SK-N-MC (cell line): ENCODE results near the gene SGMS2.

Source experiments
- DNase-seq: peaks from one replicate; pipeline ENCODE4 v3.0.0-alpha.2; 2011; ENCODE audit warnings: low read depth, low spot score
- H3K27ac ChIP-seq: fragments of 200-600 bp; sonication (generic); 2 replicates; pipeline ENCODE4 v1.5.1; 2016; ENCODE audit warnings: mixed run types
- H3K36me3 ChIP-seq: fragments of 200-600 bp; sonication (generic); 2 replicates; pipeline ENCODE4 v1.6.1; 2017; ENCODE audit warnings: antibody characterized with exemption, low read length, mixed read lengths; ENCODE audit not compliant: insufficient read depth
- H3K4me3 ChIP-seq: fragments of 200-600 bp; sonication (generic); 2 replicates; pipeline ENCODE4 v1.5.1; 2016
- H3K9ac ChIP-seq: fragments of 200-600 bp; sonication (generic); 2 replicates; pipeline ENCODE4 v1.8.0; 2017; ENCODE audit warnings: mixed run types, mixed read lengths; ENCODE audit not compliant: insufficient read length
- H3K9me3 ChIP-seq: fragments of 200-600 bp; sonication (generic); 2 replicates; pipeline ENCODE4 v1.6.1; 2017; ENCODE audit warnings: low read depth, mild to moderate bottlenecking, antibody characterized with exemption, low read length, moderate library complexity, mixed read lengths
- EZH2 ChIP-seq: fragments of 200-600 bp; sonication (generic); IDR thresholded peaks from one replicate; pipeline ENCODE4 v1.6.1; 2017; ENCODE audit warnings: antibody characterized with exemption
- FOXP2 ChIP-seq: optimal IDR thresholded peaks from 2 replicates; pipeline ENCODE3; 2011; ENCODE audit warnings: mild to moderate bottlenecking, moderate library complexity; ENCODE audit not compliant: insufficient read depth; ENCODE audit errors: extremely low read length, control extremely low read depth
- POLR2AphosphoS5 ChIP-seq: IDR thresholded peaks from 2 replicates; pipeline ENCODE4 v1.6.1; 2012; ENCODE audit warnings: mild to moderate bottlenecking, low read depth, low read length, borderline replicate concordance

Gene SGMS2

GRCh38 chr4:107800706-107801105, 24.0 kb upstream of the SGMS2 start:
- no peak for TF ChIP-seq EZH2
- no peak for TF ChIP-seq FOXP2
- TF ChIP-seq POLR2AphosphoS5: no peak
- H3K9me3 ChIP-seq: no peaks in the 10 kb centered on the region
- no peak for DNase-seq
- H3K9ac ChIP-seq: no peak overlapping the region
- H3K36me3 ChIP-seq: no peaks in the 10 kb centered on the region
- no peak overlapping the region for H3K4me3 ChIP-seq
- no peak overlapping the region for H3K27ac ChIP-seq

GRCh38 chr4:107801766-107802211, 22.9 kb upstream of the SGMS2 start:
- Histone ChIP-seq H3K36me3 (no peaks in the 10 kb centered on the region), H3K27ac (no peak overlapping the region), H3K9ac (no peak overlapping the region), H3K9me3 (no peaks in the 10 kb centered on the region), H3K4me3 (no peak overlapping the region)
- no peak for DNase-seq
- no peak for TF ChIP-seq POLR2AphosphoS5
- no peak for TF ChIP-seq FOXP2
- no peak for TF ChIP-seq EZH2

- DNase-seq: no peak
- TF ChIP-seq FOXP2: no peak
- TF ChIP-seq POLR2AphosphoS5: no peak
- TF ChIP-seq EZH2: no peak
- H3K9me3 ChIP-seq: no peaks in the 10 kb centered on the region
Observed at GRCh38 chr4:107804956-107805355, 19.8 kb upstream of the SGMS2 start.

GRCh38 chr4:107806196-107806595, 18.5 kb upstream of the SGMS2 start:
- Histone ChIP-seq H3K9ac (no peak overlapping the region), H3K27ac (no peak overlapping the region), H3K9me3 (no peaks in the 10 kb centered on the region), H3K36me3 (no peaks in the 10 kb centered on the region), H3K4me3 (no peak overlapping the region)
- TF ChIP-seq EZH2 (no peak), FOXP2 (no peak), POLR2AphosphoS5 (no peak)
- DNase-seq: no peak

More at GRCh38 chr4:107804956-107805355, 19.8 kb upstream of the SGMS2 start:
- H3K36me3 ChIP-seq: no peaks in the 10 kb centered on the region
- H3K27ac ChIP-seq: no peak overlapping the region
- no peak overlapping the region for H3K4me3 ChIP-seq
- H3K9ac ChIP-seq: no peak overlapping the region

- no peaks in the 10 kb centered on the region for H3K36me3 ChIP-seq
- no peak overlapping the region for H3K4me3 ChIP-seq
- H3K9me3 ChIP-seq: no peaks in the 10 kb centered on the region
- no peak for DNase-seq
- TF ChIP-seq FOXP2: no peak
- TF ChIP-seq POLR2AphosphoS5: no peak
- no peak for TF ChIP-seq EZH2
- H3K9ac ChIP-seq: no peak overlapping the region
- H3K27ac ChIP-seq: no peak overlapping the region
Observed at GRCh38 chr4:107808572-107808971, 16.2 kb upstream of the SGMS2 start.

GRCh38 chr4:107809210-107809609, 15.5 kb upstream of the SGMS2 start:
- no peak for TF ChIP-seq EZH2
- TF ChIP-seq FOXP2: no peak
- no peak for TF ChIP-seq POLR2AphosphoS5

GRCh38 chr4:107814758-107815157, 10.0 kb upstream of the SGMS2 start:
- no peak for TF ChIP-seq EZH2
- no peaks in the 10 kb centered on the region for H3K36me3 ChIP-seq

More at GRCh38 chr4:107809210-107809609, 15.5 kb upstream of the SGMS2 start:
- Histone ChIP-seq H3K9me3 (no peaks in the 10 kb centered on the region), H3K27ac (no peak overlapping the region), H3K4me3 (no peak overlapping the region), H3K9ac (no peak overlapping the region), H3K36me3 (no peaks in the 10 kb centered on the region)
- DNase-seq: no peak

GRCh38 chr4:107815158-107815557, 9.6 kb upstream of the SGMS2 start:
- Histone ChIP-seq H3K4me3 (no peak overlapping the region), H3K36me3 (no peaks in the 10 kb centered on the region), H3K9me3 (no peaks in the 10 kb centered on the region), H3K27ac (no peak overlapping the region), H3K9ac (no peak overlapping the region)
- no peak for DNase-seq
- TF ChIP-seq FOXP2: no peak
- no peak for TF ChIP-seq POLR2AphosphoS5

More at GRCh38 chr4:107814758-107815157, 10.0 kb upstream of the SGMS2 start:
- Histone ChIP-seq H3K4me3 (no peak overlapping the region), H3K9ac (no peak overlapping the region), H3K27ac (no peak overlapping the region), H3K9me3 (no peaks in the 10 kb centered on the region)
- no peak for DNase-seq

- H3K9me3 ChIP-seq: no peaks in the 10 kb centered on the region
- no peak overlapping the region for H3K9ac ChIP-seq
- no peaks in the 10 kb centered on the region for H3K36me3 ChIP-seq
- TF ChIP-seq POLR2AphosphoS5 (no peak), FOXP2 (no peak), EZH2 (no peak)
- no peak overlapping the region for H3K4me3 ChIP-seq
- H3K27ac ChIP-seq: no peak overlapping the region
- no peak for DNase-seq
Observed at GRCh38 chr4:107818301-107818910, 6.3 kb upstream of the SGMS2 start.
